Measurements from ENCODE around the gene SCN5A.

The SCN5A gene

DNA sequence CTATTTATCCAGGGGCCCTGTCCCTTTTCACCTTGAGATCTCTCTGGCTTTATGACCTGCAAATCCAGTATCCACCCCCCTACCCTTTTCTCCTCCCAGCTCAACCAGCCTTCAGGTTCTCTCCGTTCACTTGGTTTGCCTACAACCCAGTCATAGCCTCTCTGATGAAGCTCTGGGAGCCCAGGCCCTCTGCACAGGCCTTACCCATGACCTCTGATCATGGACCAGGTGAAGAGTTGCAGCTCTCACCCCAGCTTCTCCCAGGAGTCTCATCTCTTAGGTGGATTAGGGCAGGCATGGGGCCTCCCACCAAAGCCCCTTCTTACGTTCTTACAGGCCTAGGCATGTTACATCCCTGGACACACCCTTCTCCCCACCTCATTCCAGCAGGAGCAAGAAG lies 93.6 kb downstream of the SCN5A start:
- Mint-ChIP-seq H3K36me3 (ENCODE audit: low read depth) (no peaks in the 10 kb centered on the region), H3K27me3 (ENCODE audit: low read depth) (peaks cover 6% of the 10 kb centered on the region), H3K27ac (no peak overlapping the region), H3K4me3 (no peak overlapping the region), H3K4me1 (no peaks in the 10 kb centered on the region), H3K9me3 (peaks cover 2% of the 10 kb centered on the region)
- TF ChIP-seq, protein P1, sequence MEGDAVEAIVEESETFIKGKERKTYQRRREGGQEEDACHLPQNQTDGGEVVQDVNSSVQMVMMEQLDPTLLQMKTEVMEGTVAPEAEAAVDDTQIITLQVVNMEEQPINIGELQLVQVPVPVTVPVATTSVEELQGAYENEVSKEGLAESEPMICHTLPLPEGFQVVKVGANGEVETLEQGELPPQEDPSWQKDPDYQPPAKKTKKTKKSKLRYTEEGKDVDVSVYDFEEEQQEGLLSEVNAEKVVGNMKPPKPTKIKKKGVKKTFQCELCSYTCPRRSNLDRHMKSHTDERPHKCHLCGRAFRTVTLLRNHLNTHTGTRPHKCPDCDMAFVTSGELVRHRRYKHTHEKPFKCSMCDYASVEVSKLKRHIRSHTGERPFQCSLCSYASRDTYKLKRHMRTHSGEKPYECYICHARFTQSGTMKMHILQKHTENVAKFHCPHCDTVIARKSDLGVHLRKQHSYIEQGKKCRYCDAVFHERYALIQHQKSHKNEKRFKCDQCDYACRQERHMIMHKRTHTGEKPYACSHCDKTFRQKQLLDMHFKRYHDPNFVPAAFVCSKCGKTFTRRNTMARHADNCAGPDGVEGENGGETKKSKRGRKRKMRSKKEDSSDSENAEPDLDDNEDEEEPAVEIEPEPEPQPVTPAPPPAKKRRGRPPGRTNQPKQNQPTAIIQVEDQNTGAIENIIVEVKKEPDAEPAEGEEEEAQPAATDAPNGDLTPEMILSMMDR (IDR thresholded peaks at IDR 0.05; ENCODE audit: unreplicated experiment in 3 of 3), result no peak

- H3K27ac Mint-ChIP-seq, result no peak overlapping the region
- no peaks in the 10 kb centered on the region for H3K4me1 Mint-ChIP-seq
- peaks cover 6% of the 10 kb centered on the region for H3K27me3 Mint-ChIP-seq (ENCODE audit: low read depth)
- H3K4me3 Mint-ChIP-seq, result no peak overlapping the region
- TF ChIP-seq, protein P1 (IDR thresholded peaks at IDR 0.05; ENCODE audit: unreplicated experiment in 3 of 3), result no peak
- H3K9me3 Mint-ChIP-seq, result peaks cover 2% of the 10 kb centered on the region
- no peaks in the 10 kb centered on the region for H3K36me3 Mint-ChIP-seq (ENCODE audit: low read depth)
Observed at GRCh38 chr3:38555149-38555840, 94.2 kb downstream of the SCN5A start.

- TF ChIP-seq, protein P1 (IDR thresholded peaks at IDR 0.05; ENCODE audit: unreplicated experiment in 3 of 3), result no peak
- H3K36me3 Mint-ChIP-seq (ENCODE audit: low read depth), result no peaks in the 10 kb centered on the region
- no peaks in the 10 kb centered on the region for H3K9me3 Mint-ChIP-seq
- H3K27ac Mint-ChIP-seq, result no peak overlapping the region
- H3K4me3 Mint-ChIP-seq, result no peak overlapping the region
- H3K4me1 Mint-ChIP-seq, result no peaks in the 10 kb centered on the region
- H3K27me3 Mint-ChIP-seq (ENCODE audit: low read depth), result peaks cover 6% of the 10 kb centered on the region
Observed at GRCh38 chr3:38554127-38554827, 95.2 kb downstream of the SCN5A start.

DNA sequence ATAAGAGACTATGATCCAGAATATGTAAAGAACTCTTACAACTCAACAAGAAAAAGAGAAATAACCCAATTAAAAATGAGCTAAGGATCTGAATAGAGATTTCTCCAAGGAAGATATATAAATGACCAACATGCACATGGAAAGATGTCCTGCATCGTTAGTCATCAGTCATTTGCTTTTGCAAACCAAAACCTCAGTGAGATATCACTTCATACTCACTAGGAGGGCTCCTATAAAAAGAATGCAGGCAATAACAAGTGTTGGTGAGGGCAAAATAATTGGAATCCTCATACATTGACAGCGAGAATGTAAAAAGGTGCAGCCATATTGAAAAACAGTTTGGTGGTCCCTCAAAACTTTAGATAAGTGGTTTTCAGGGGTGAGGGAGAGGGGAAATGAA lies 96.4 kb downstream of the SCN5A start:
- TF ChIP-seq, protein P1 (IDR thresholded peaks at IDR 0.05; ENCODE audit: unreplicated experiment in 3 of 3), result no peak
- Mint-ChIP-seq H3K4me3 (no peak overlapping the region), H3K9me3 (no peaks in the 10 kb centered on the region)

DNA sequence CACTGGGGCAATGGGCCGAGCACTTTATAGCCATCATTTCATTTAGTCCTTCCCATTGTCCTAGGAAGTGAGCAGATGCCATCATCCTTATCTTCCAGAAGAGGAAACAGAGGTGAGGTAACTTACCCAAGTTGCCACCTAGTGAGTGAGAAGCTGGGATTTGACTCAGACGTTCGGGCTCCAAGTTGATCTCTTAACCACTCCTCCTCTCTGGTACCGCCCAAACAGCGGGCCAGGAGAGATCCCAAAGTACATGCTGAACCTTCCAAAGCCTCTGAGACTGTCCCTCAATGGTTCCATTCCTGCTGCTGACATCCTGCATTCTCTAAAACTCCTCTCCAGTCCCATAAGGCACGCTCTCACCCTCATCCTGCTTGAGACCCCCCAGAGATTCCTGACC lies 97.1 kb downstream of the SCN5A start:
- peaks cover 6% of the 10 kb centered on the region for H3K27me3 Mint-ChIP-seq (ENCODE audit: low read depth)

More for the DNA sequence above, 96.4 kb downstream of the SCN5A start:
- H3K27ac Mint-ChIP-seq, result no peak overlapping the region
- H3K36me3 Mint-ChIP-seq (ENCODE audit: low read depth), result no peaks in the 10 kb centered on the region
- H3K27me3 Mint-ChIP-seq (ENCODE audit: low read depth), result peaks cover 6% of the 10 kb centered on the region
- no peaks in the 10 kb centered on the region for H3K4me1 Mint-ChIP-seq

More for the DNA sequence above, 97.1 kb downstream of the SCN5A start:
- Mint-ChIP-seq H3K27ac (no peak overlapping the region), H3K36me3 (ENCODE audit: low read depth) (no peaks in the 10 kb centered on the region), H3K9me3 (no peaks in the 10 kb centered on the region), H3K4me1 (no peaks in the 10 kb centered on the region), H3K4me3 (no peak overlapping the region)
- TF ChIP-seq, protein P1 (IDR thresholded peaks at IDR 0.05; ENCODE audit: unreplicated experiment in 3 of 3), result no peak

Data from nephron (organoid).